GM19463 (cell line): ENCODE data around the gene OR6P1.

ENCODE experiments used
- ATAC-seq: cut with Tn5 transposase; IDR thresholded peaks from one replicate; pipeline ENCODE4 v1.9.1; 2021; ENCODE audit warnings: mild to moderate bottlenecking, moderate library complexity; ENCODE audit not compliant: unreplicated experiment

The OR6P1 gene

GRCh38 chr1:158520021-158520420 is 50.4 kb downstream of the OR6P1 start:
- ATAC-seq, result no peak

- no peak for ATAC-seq
Observed at GRCh38 chr1:158516966-158517365, 53.4 kb downstream of the OR6P1 start.
